NCI-H2171 treated with DMSO at 0.1 percent for 48 hours (cell line): Measurements from ENCODE around the gene CPT1B.
"Not testable (repeated sequence)": the region's sequence is repeated elsewhere in the genome, so short reads cannot be mapped to it uniquely, and the experiment has no call there.

Experiments
- DNase-seq: peaks from one replicate; lab custom pipeline; 2025; lab: John Stamatoyannopoulos, UW

The CPT1B gene

GRCh38 chr22:50577987-50578775 lies at the start of gene CPT1B:
CPT1B (minus strand) TSS chr22:50578427; CDS start chr22:50577915, 512 bp downstream.
- DNase-seq = peak; percentile 48

- peak; percentile 29 for DNase-seq
These were observed 48.8 kb upstream of the CPT1B start for GRCh38 chr22:50626850-50627641.

GRCh38 chr22:50626314-50626849 lies 48.2 kb upstream of the CPT1B start:
- no peak for DNase-seq

- no peak for DNase-seq
These were observed 47.5 kb upstream of the CPT1B start for GRCh38 chr22:50625568-50626313.

GRCh38 chr22:50625131-50625567 lies 46.9 kb upstream of the CPT1B start:
- no peak for DNase-seq

- peak; percentile 22 for DNase-seq
These were observed 46.3 kb upstream of the CPT1B start for GRCh38 chr22:50624347-50625130.

GRCh38 chr22:50622723-50623327 lies 44.6 kb upstream of the CPT1B start:
- DNase-seq = peak; percentile 87

GRCh38 chr22:50621948-50622722 lies 43.9 kb upstream of the CPT1B start:
- no peak for DNase-seq

GRCh38 chr22:50621356-50621880 lies 43.2 kb upstream of the CPT1B start:
- peak; percentile 6 for DNase-seq

- peak; percentile 82 for DNase-seq
These were observed 42.5 kb upstream of the CPT1B start for GRCh38 chr22:50620593-50621355.

GRCh38 chr22:50614296-50614695 lies 36.1 kb upstream of the CPT1B start:
- DNase-seq = not testable (repeated sequence)

GRCh38 chr22:50613291-50613981 lies 35.2 kb upstream of the CPT1B start:
- DNase-seq = no peak

- peak; percentile 10 for DNase-seq
These were observed 34.4 kb upstream of the CPT1B start for GRCh38 chr22:50612528-50613221.

GRCh38 chr22:50612168-50612527 lies 33.9 kb upstream of the CPT1B start:
- no peak for DNase-seq

- no peak for DNase-seq
These were observed 33.3 kb upstream of the CPT1B start for GRCh38 chr22:50611341-50612060.

- DNase-seq = no peak
These were observed 32.4 kb upstream of the CPT1B start for GRCh38 chr22:50610581-50610980.

GRCh38 chr22:50610041-50610451 lies 31.8 kb upstream of the CPT1B start:
- DNase-seq = no peak
